Measurements from ENCODE around the gene TRMT10C.
"Not testable (repeated sequence)": the region's sequence is repeated elsewhere in the genome, so short reads cannot be mapped to it uniquely, and the experiment has no call there.

The TRMT10C gene

GRCh38 chr3:101603184-101603583, 41.5 kb downstream of the TRMT10C start:
- H3K27ac ChIP-seq (ENCODE audit: low read depth, low read length, poor library complexity, severe bottlenecking): no peak overlapping the region
- H3K79me2 ChIP-seq (ENCODE audit: insufficient read depth, low read length): no peaks in the 10 kb centered on the region
- H3K36me3 ChIP-seq (ENCODE audit: insufficient read depth, low read length): no peaks in the 10 kb centered on the region
- no peaks in the 10 kb centered on the region for H3K9me3 ChIP-seq (ENCODE audit: low read length)
- no peaks in the 10 kb centered on the region for H3K27me3 ChIP-seq (ENCODE audit: insufficient read depth, low read length)
- no peaks in the 10 kb centered on the region for H3F3A ChIP-seq (ENCODE audit: insufficient read depth, low read length)
- H4K20me1 ChIP-seq (ENCODE audit: insufficient read depth, low read length): no peaks in the 10 kb centered on the region
- H3K4me1 ChIP-seq (ENCODE audit: insufficient read depth, low read length, severe bottlenecking): no peaks in the 10 kb centered on the region
- TF ChIP-seq, protein P1, sequence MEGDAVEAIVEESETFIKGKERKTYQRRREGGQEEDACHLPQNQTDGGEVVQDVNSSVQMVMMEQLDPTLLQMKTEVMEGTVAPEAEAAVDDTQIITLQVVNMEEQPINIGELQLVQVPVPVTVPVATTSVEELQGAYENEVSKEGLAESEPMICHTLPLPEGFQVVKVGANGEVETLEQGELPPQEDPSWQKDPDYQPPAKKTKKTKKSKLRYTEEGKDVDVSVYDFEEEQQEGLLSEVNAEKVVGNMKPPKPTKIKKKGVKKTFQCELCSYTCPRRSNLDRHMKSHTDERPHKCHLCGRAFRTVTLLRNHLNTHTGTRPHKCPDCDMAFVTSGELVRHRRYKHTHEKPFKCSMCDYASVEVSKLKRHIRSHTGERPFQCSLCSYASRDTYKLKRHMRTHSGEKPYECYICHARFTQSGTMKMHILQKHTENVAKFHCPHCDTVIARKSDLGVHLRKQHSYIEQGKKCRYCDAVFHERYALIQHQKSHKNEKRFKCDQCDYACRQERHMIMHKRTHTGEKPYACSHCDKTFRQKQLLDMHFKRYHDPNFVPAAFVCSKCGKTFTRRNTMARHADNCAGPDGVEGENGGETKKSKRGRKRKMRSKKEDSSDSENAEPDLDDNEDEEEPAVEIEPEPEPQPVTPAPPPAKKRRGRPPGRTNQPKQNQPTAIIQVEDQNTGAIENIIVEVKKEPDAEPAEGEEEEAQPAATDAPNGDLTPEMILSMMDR (IDR thresholded peaks at IDR 0.05; ENCODE audit: low read length): no peak
- no peak for TF ChIP-seq EZH2 (IDR thresholded peaks at IDR 0.05; ENCODE audit: borderline replicate concordance, low read length)
- no peak overlapping the region for H3K9ac ChIP-seq (ENCODE audit: low read length)
- H2AFZ ChIP-seq (ENCODE audit: low read length): no peak overlapping the region
- no peaks in the 10 kb centered on the region for H3K9me2 ChIP-seq (ENCODE audit: low read depth, low read length)
- H3K4me2 ChIP-seq (ENCODE audit: low read length): no peak overlapping the region
- H3K4me3 ChIP-seq (ENCODE audit: low read depth, low read length, poor library complexity, severe bottlenecking): no peak overlapping the region

DNA sequence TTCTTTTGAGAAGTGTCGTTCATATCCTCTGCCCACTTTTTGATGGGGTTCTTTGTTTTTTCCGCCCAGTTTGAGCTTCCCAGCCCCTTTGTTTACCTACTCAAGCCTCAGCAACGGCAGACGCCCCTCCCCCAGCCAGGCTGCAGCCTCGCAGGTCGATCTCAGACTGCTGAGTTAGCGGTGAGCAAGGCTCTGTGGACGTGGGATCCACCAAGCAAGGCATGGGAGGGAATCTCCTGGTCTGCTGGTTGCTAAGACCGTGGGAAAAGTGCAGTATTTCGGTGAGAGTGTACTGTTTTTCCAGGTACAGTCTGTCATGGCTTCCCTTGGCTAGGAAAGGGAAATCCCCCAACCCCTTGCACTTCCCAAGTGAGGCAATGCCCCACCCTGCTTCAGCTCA, 43.7 kb downstream of the TRMT10C start:
- H2AFZ ChIP-seq (ENCODE audit: low read length); H3K4me3 ChIP-seq (ENCODE audit: low read depth, low read length, poor library complexity, severe bottlenecking); H3K9me2 ChIP-seq (ENCODE audit: low read depth, low read length); H3K4me2 ChIP-seq (ENCODE audit: low read length); H3F3A ChIP-seq (ENCODE audit: insufficient read depth, low read length); H4K20me1 ChIP-seq (ENCODE audit: insufficient read depth, low read length); H3K9me3 ChIP-seq (ENCODE audit: low read length); H3K36me3 ChIP-seq (ENCODE audit: insufficient read depth, low read length); H3K27ac ChIP-seq (ENCODE audit: low read depth, low read length, poor library complexity, severe bottlenecking); H3K9ac ChIP-seq (ENCODE audit: low read length); H3K79me2 ChIP-seq (ENCODE audit: insufficient read depth, low read length); H3K27me3 ChIP-seq (ENCODE audit: insufficient read depth, low read length); H3K4me1 ChIP-seq (ENCODE audit: insufficient read depth, low read length, severe bottlenecking): not testable (repeated sequence)

DNA sequence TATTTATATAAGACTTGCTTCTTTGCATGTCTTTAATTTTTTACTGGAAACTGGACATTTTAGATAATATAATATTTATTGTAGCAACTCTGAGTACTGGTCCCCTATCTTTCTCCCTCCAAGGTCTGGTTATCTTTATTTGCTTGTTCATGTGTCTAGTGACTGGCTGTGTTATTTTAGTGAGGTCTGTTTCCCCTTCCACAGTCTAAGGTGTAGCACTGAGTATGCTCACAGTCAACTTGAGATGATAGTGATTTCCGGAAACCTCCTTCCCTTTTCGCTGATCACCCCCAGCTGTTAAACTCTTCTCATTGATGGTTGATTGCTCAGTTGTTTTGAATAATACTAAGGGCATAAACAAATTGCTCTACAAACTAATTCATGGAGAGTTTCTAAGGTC, 49.4 kb downstream of the TRMT10C start:
- Histone ChIP-seq H3K4me3 (ENCODE audit: low read depth, low read length, poor library complexity, severe bottlenecking) (peak overlapping the region; percentile 30), H4K20me1 (ENCODE audit: insufficient read depth, low read length) (no peaks in the 10 kb centered on the region), H3K9ac (ENCODE audit: low read length) (no peak overlapping the region), H3K79me2 (ENCODE audit: insufficient read depth, low read length) (no peaks in the 10 kb centered on the region), H3K4me1 (ENCODE audit: insufficient read depth, low read length, severe bottlenecking) (peaks cover 41% of the 10 kb centered on the region), H3K27me3 (ENCODE audit: insufficient read depth, low read length) (no peaks in the 10 kb centered on the region), H3K9me2 (ENCODE audit: low read depth, low read length) (no peaks in the 10 kb centered on the region), H3K9me3 (ENCODE audit: low read length) (no peaks in the 10 kb centered on the region), H3F3A (ENCODE audit: insufficient read depth, low read length) (no peaks in the 10 kb centered on the region), H3K4me2 (ENCODE audit: low read length) (peak overlapping the region; percentile 54), H2AFZ (ENCODE audit: low read length) (peak overlapping the region; percentile 66; the same call in 1 of the 2 replicates), H3K36me3 (ENCODE audit: insufficient read depth, low read length) (no peaks in the 10 kb centered on the region), H3K27ac (ENCODE audit: low read depth, low read length, poor library complexity, severe bottlenecking) (peak overlapping the region; percentile 62)
- TF ChIP-seq, protein P1 (IDR thresholded peaks at IDR 0.05; ENCODE audit: low read length): no peak
- TF ChIP-seq EZH2 (IDR thresholded peaks at IDR 0.05; ENCODE audit: borderline replicate concordance, low read length): no peak

- H3F3A ChIP-seq (ENCODE audit: insufficient read depth, low read length); H3K27me3 ChIP-seq (ENCODE audit: insufficient read depth, low read length); H3K9me2 ChIP-seq (ENCODE audit: low read depth, low read length); H3K79me2 ChIP-seq (ENCODE audit: insufficient read depth, low read length); H3K4me3 ChIP-seq (ENCODE audit: low read depth, low read length, poor library complexity, severe bottlenecking); H4K20me1 ChIP-seq (ENCODE audit: insufficient read depth, low read length); H3K9me3 ChIP-seq (ENCODE audit: low read length); H3K4me2 ChIP-seq (ENCODE audit: low read length); H3K36me3 ChIP-seq (ENCODE audit: insufficient read depth, low read length): not testable (repeated sequence)
- peak overlapping the region; percentile 88; the same call in 1 of the 2 replicates for H2AFZ ChIP-seq (ENCODE audit: low read length)
- H3K27ac ChIP-seq (ENCODE audit: low read depth, low read length, poor library complexity, severe bottlenecking): peak overlapping the region; percentile 66
- H3K4me1 ChIP-seq (ENCODE audit: insufficient read depth, low read length, severe bottlenecking): peaks cover 41% of the 10 kb centered on the region
- peak overlapping the region; percentile 37; the same call in 1 of the 2 replicates for H3K9ac ChIP-seq (ENCODE audit: low read length)
Measured at GRCh38 chr3:101613014-101613413, 51.3 kb downstream of the TRMT10C start.
